ENCODE results near the gene C16orf89. TPM values are rescaled to one million over a fixed set of nuclear protein-coding genes. Genes with fewer than 3 reads are reported as not detected.

Gene C16orf89
- polyA plus RNA-seq, 3 donors, result not detected

DNA sequence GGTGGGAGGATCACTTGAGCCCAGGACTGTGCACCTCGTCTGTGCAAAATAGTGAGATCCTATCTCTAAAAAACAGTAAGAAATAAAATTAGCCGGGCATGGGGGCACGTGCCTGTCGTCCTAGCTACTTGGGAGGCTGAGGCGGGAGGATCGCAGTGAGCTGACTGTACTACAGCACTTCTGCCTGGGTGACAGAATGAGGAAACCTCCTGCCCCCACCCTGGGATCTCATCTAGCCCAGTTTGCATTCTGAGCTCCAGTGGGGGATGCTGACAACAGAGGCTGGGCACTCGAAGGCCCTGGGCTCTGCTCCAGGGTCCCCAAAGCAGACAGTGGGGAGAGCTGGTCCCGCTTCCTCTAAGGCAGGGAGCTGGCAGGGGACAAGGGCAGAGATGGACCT, 39.1 kb downstream of the C16orf89 start:
- Histone ChIP-seq H3K9me3 (replicated peaks in 1 of 2; ENCODE audit: control insufficient read depth in 1 of 2, insufficient read depth in 1 of 2, low read length in 2 of 2) (no peaks in the 10 kb centered on the region), H4K20me1 (ENCODE audit: insufficient read depth, low read length) (no peaks in the 10 kb centered on the region), H3K79me2 (ENCODE audit: insufficient read depth, low read length) (no peaks in the 10 kb centered on the region), H3K27ac (ENCODE audit: low read depth in 1 of 2, low read length in 2 of 2) (no peak overlapping the region), H3K27me3 (ENCODE audit: control insufficient read depth in 2 of 2, insufficient read depth in 2 of 2, low read length in 2 of 2) (no peaks in the 10 kb centered on the region), H3K4me3 (replicated peaks in 1 of 3; ENCODE audit: low read depth in 2 of 3, low read length in 3 of 3) (no peak overlapping the region), H3K4me2 (replicated peaks; ENCODE audit: extremely low read depth, low read length, poor library complexity, severe bottlenecking) (no peak overlapping the region), H3K36me3 (replicated peaks in 1 of 2; ENCODE audit: control insufficient read depth in 1 of 2, insufficient read depth in 2 of 2, low read length in 2 of 2) (peaks cover 39 to 69% of the 10 kb centered on the region in 2 donors), H2AFZ (ENCODE audit: insufficient read depth, low read depth, low read length, poor library complexity, severe bottlenecking) (no peak overlapping the region), H3K9ac (ENCODE audit: insufficient read depth, low read length, poor library complexity, severe bottlenecking) (no peak overlapping the region), H3K4me1 (ENCODE audit: control insufficient read depth in 1 of 2, insufficient read depth in 2 of 2, low read length in 2 of 2) (no peaks in the 10 kb centered on the region)
- Mint-ChIP-seq H3K4me1 (peaks cover 6% of the 10 kb centered on the region), H3K4me3 (no peak overlapping the region), H3K27me3 (ENCODE audit: low read depth in 3 of 3) (peaks cover 0 to 3% (median 1%) of the 10 kb centered on the region in 3 donors), H3K27ac (no peak overlapping the region), H3K9me3 (no peaks in the 10 kb centered on the region), H3K36me3 (peaks cover 48 to 68% of the 10 kb centered on the region in 2 donors)
- WGBS (ENCODE audit: insufficient coverage), result 96% methylated on average over 5 of the region's 8 CpGs
- no peak for DNase-seq
- intact Hi-C loops (cut with micrococcal nuclease), result no loop called here
- TF ChIP-seq, protein P1, sequence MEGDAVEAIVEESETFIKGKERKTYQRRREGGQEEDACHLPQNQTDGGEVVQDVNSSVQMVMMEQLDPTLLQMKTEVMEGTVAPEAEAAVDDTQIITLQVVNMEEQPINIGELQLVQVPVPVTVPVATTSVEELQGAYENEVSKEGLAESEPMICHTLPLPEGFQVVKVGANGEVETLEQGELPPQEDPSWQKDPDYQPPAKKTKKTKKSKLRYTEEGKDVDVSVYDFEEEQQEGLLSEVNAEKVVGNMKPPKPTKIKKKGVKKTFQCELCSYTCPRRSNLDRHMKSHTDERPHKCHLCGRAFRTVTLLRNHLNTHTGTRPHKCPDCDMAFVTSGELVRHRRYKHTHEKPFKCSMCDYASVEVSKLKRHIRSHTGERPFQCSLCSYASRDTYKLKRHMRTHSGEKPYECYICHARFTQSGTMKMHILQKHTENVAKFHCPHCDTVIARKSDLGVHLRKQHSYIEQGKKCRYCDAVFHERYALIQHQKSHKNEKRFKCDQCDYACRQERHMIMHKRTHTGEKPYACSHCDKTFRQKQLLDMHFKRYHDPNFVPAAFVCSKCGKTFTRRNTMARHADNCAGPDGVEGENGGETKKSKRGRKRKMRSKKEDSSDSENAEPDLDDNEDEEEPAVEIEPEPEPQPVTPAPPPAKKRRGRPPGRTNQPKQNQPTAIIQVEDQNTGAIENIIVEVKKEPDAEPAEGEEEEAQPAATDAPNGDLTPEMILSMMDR (IDR thresholded peaks at IDR 0.05), result no peak

DNA sequence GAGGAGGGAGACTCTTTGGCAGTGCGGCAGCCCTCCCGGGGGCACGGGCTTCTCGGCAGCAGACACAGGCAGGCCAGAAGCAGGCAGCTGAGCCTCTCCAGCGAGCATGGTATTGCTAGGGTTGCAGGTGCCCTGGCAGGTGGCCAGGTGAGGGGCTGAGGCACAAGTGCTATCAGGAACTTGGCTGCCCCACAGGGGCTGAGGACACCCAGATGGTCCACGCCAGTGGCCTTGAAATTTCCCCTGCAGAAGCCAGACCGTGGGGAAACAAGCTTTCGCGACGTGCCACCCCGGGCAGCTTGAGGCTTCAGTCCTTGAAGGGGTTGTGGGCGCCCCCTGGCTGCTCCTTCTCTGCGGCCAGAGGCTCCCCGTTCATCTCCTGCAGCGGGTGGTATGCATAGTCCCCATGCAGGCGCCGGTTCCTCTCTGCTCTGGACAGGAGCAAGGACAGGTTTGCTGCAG, 40.6 kb downstream of the C16orf89 start:
- no peak overlapping the region for H3K4me2 ChIP-seq (replicated peaks; ENCODE audit: extremely low read depth, low read length, poor library complexity, severe bottlenecking)
- H3K4me3 Mint-ChIP-seq, result no peak overlapping the region
- H3K9ac ChIP-seq (ENCODE audit: insufficient read depth, low read length, poor library complexity, severe bottlenecking), result no peak overlapping the region
- no peak overlapping the region for H3K27ac ChIP-seq (ENCODE audit: low read depth in 1 of 2, low read length in 2 of 2)
- H2AFZ ChIP-seq (ENCODE audit: insufficient read depth, low read depth, low read length, poor library complexity, severe bottlenecking), result no peak overlapping the region
- H3K27me3 Mint-ChIP-seq (ENCODE audit: low read depth in 3 of 3), result peaks cover 0 to 3% (median 3%) of the 10 kb centered on the region in 3 donors
- intact Hi-C loops (cut with micrococcal nuclease), result no loop called here
- no peaks in the 10 kb centered on the region for H3K9me3 Mint-ChIP-seq
- peaks cover 39 to 54% of the 10 kb centered on the region in 2 donors for H3K36me3 ChIP-seq (replicated peaks in 1 of 2; ENCODE audit: control insufficient read depth in 1 of 2, insufficient read depth in 2 of 2, low read length in 2 of 2)
- peaks cover 36 to 54% of the 10 kb centered on the region in 2 donors for H3K36me3 Mint-ChIP-seq
- 77% methylated on average over 16 of the region's 17 CpGs for WGBS (ENCODE audit: insufficient coverage)
- H4K20me1 ChIP-seq (ENCODE audit: insufficient read depth, low read length), result no peaks in the 10 kb centered on the region
- no peaks in the 10 kb centered on the region for H3K79me2 ChIP-seq (ENCODE audit: insufficient read depth, low read length)
- H3K27ac Mint-ChIP-seq, result no peak overlapping the region
- H3K4me3 ChIP-seq (replicated peaks in 1 of 3; ENCODE audit: low read depth in 2 of 3, low read length in 3 of 3), result no peak overlapping the region
- no peaks in the 10 kb centered on the region for H3K9me3 ChIP-seq (replicated peaks in 1 of 2; ENCODE audit: control insufficient read depth in 1 of 2, insufficient read depth in 1 of 2, low read length in 2 of 2)
- no peaks in the 10 kb centered on the region for H3K27me3 ChIP-seq (ENCODE audit: control insufficient read depth in 2 of 2, insufficient read depth in 2 of 2, low read length in 2 of 2)
- no peak for DNase-seq
- no peaks in the 10 kb centered on the region for H3K4me1 ChIP-seq (ENCODE audit: control insufficient read depth in 1 of 2, insufficient read depth in 2 of 2, low read length in 2 of 2)
- TF ChIP-seq, protein P1 (IDR thresholded peaks at IDR 0.05), result no peak
- H3K4me1 Mint-ChIP-seq, result no peaks in the 10 kb centered on the region

Data from CD14-positive monocyte (primary cell).